ENCODE results near the gene NTNG1.

GRCh38 chr1:107276247-107276646, 135.4 kb downstream of the NTNG1 start:
- TF ChIP-seq GATA2 (IDR thresholded peaks at IDR 0.05; ENCODE audit: low read depth, low read length) (no peak), GATA3 (IDR thresholded peaks at IDR 0.05; ENCODE audit: low read depth, low read length) (no peak)

All from SH-SY5Y (cell line).